Subcutaneous adipose tissue (tissue), 4 donors: Measurements from ENCODE around the gene NUAK2. TPM values are rescaled to one million over a fixed set of nuclear protein-coding genes. Genes with fewer than 3 reads are reported as not detected.

Experiments used
- CTCF ChIP-seq: fragments of 450-650 bp; IDR thresholded peaks from one replicate; pipeline ENCODE4 v1.5.1; 2016; ENCODE audit warnings: low read depth, mild to moderate bottlenecking, control low read depth, antibody characterized with exemption, moderate library complexity
- total RNA-seq, 4 donors: library from RNA; depleted of rRNA; stranded (reverse); fragments of >200 nt; gene quantifications; one replicate each; pipeline ENCODE4 v1.1.0, GENCODE V29; 2016

The NUAK2 gene
- total RNA-seq, 4 donors from 2014 or later, result 0.16 to 1.7 (median 1.3) TPM

- no peak for TF ChIP-seq CTCF
Measured at GRCh38 chr1:205279986-205280385, 41.6 kb downstream of the NUAK2 start.

GRCh38 chr1:205276689-205277065 is 44.9 kb downstream of the NUAK2 start:
- no peak for TF ChIP-seq CTCF

GRCh38 chr1:205275916-205276688 is 45.4 kb downstream of the NUAK2 start:
- no peak for TF ChIP-seq CTCF

- no peak for TF ChIP-seq CTCF
Measured at GRCh38 chr1:205275133-205275532, 46.4 kb downstream of the NUAK2 start.

GRCh38 chr1:205274041-205274691 is 47.4 kb downstream of the NUAK2 start:
- no peak for TF ChIP-seq CTCF

GRCh38 chr1:205273551-205273982 is 48.0 kb downstream of the NUAK2 start:
- no peak for TF ChIP-seq CTCF

- TF ChIP-seq CTCF, result no peak
Measured at GRCh38 chr1:205272536-205272935, 49.0 kb downstream of the NUAK2 start.
